ENCODE measurements around the gene ZFP36L1. TPM values are rescaled to one million over a fixed set of nuclear protein-coding genes. Genes with fewer than 3 reads are reported as not detected.
A peak's percentile ranks its signal among the peaks of the same experiment; 100 is the strongest.

ZFP36L1 gene
- total and polyA plus RNA-seq, 2 of the 13 experiments (the other 11 are each of a cell fraction or from before 2014, with no cell fraction given), result 7.4 to 10.2 TPM

GRCh38 chr14:68740788-68741476 lies 51.9 kb downstream of the ZFP36L1 start:
- H3K27ac ChIP-seq (ENCODE audit: extremely low read length, insufficient read depth, low read length), result no peak overlapping the region
- BruUV-seq (replicated peaks), result no TSS peak
- no peak overlapping the region for H3K4me2 ChIP-seq (ENCODE audit: low read depth, low read length)
- ChIA-PET POLR2A (interaction anchor here (0.7 to 1.3 kb wide), 2 partner anchors 22 to 43 kb away, joined by 3 read pairs; no protein-coding TSS in a partner anchor), CTCF (ENCODE audit: low intra/inter-chr PET ratio, low total read pairs) (no interaction called here)
- in situ Hi-C loops (cut with HindIII; ENCODE audit: extremely low pct_ligation_motif_present, low pct_unique_long_range_greater_than_20kb) (no loop called here), intact Hi-C loops (cut with micrococcal nuclease; ENCODE audit: unreplicated experiment) (no loop called here)
- peaks cover 26% of the 10 kb centered on the region for H3K4me1 ChIP-seq (ENCODE audit: insufficient read depth, low read length)
- 0 out of 2 replicates have a peak, but pooled peaks have one; percentile 16 for TF ChIP-seq PATZ1 (CRISPR knock-in tag; IDR thresholded peaks at IDR 0.05)
- TF ChIP-seq PCBP1 (IDR thresholded peaks at IDR 0.05; ENCODE audit: borderline replicate concordance, low read depth, low read length), result no peak
- no peak for TF ChIP-seq FLYWCH1 (CRISPR knock-in tag; IDR thresholded peaks at IDR 0.05)
- peak; percentile 100 for TF ChIP-seq ZNF12 (CRISPR knock-in tag; IDR thresholded peaks at IDR 0.05)
- TF ChIP-seq SP5 (CRISPR knock-in tag; IDR thresholded peaks at IDR 0.05; ENCODE audit: borderline replicate concordance, low read depth), result no peak
- TF ChIP-seq BCL6 (CRISPR knock-in tag; IDR thresholded peaks at IDR 0.05), result peak; percentile 83
- no peak for TF ChIP-seq ZNF781 (CRISPR knock-in tag; IDR thresholded peaks at IDR 0.05; ENCODE audit: borderline replicate concordance, not compliant biosample characterization)
- no peak for TF ChIP-seq RCOR2 (CRISPR knock-in tag; IDR thresholded peaks at IDR 0.05)
- peak; percentile 55; the same call in 1 of the 2 replicates for TF ChIP-seq FOSL2 (CRISPR knock-in tag; IDR thresholded peaks at IDR 0.05)
- TF ChIP-seq TCF7 (IDR thresholded peaks at IDR 0.05; ENCODE audit: low read depth), result no peak
- ATAC-seq, result no peak
- WGBS (ENCODE audit: low lambda C conversion rate), result 40% methylated on average over 4 of the region's 4 CpGs
- peaks cover 5% of the 10 kb centered on the region; the same call in 1 of the 2 replicates for H3K9me3 ChIP-seq (ENCODE audit: low read length)
- no peaks in the 10 kb centered on the region for H3K36me3 ChIP-seq (replicated peaks in 1 of 2; ENCODE audit: control insufficient read depth in 1 of 2, insufficient read depth in 2 of 2, low read length in 2 of 2)
- no peak for DNase-seq (ENCODE audit: low spot score)
- no peak overlapping the region for H3K9ac ChIP-seq (ENCODE audit: insufficient read depth, low read depth, low read length)
- H4K20me1 ChIP-seq (ENCODE audit: insufficient read depth, low read length), result no peaks in the 10 kb centered on the region
- no peak overlapping the region for H2AFZ ChIP-seq (ENCODE audit: low read length)
- H3K79me2 ChIP-seq (ENCODE audit: insufficient read depth, low read length), result no peaks in the 10 kb centered on the region
- no peak for FAIRE-seq
- H3K27me3 ChIP-seq (ENCODE audit: control insufficient read depth in 1 of 2, insufficient read depth in 2 of 2, low read length in 2 of 2), result no peaks in the 10 kb centered on the region; a peak in 1 of 5 replicates
- no peak overlapping the region for H3K4me3 ChIP-seq (replicated peaks in 1 of 3; ENCODE audit: insufficient read depth in 1 of 3, low read depth in 2 of 3, low read length in 3 of 3)

Measured in HepG2 (cell line).